ENCODE measurements around the gene ZG16. TPM values are rescaled to one million over a fixed set of nuclear protein-coding genes. Genes with fewer than 3 reads are reported as not detected.

ZG16 gene
- total and polyA plus RNA-seq, 2 experiments from 2014 or later: not detected

GRCh38 chr16:29734786-29735185, 43.3 kb upstream of the ZG16 start:
- Mint-ChIP-seq H3K27me3 (ENCODE audit: insufficient read depth, low read depth, poor library complexity) (peaks cover 23% of the 10 kb centered on the region), H3K4me3 (no peak overlapping the region), H3K27ac (no peak overlapping the region), H3K4me1 (peaks cover 4% of the 10 kb centered on the region; the same call in 1 of the 3 replicates), H3K9me3 (no peaks in the 10 kb centered on the region; the same call in 2 of the 3 replicates), H3K36me3 (ENCODE audit: low read depth) (peaks cover 83% of the 10 kb centered on the region)
- Histone ChIP-seq H3K79me2 (replicated peaks; ENCODE audit: insufficient read depth) (peaks cover 6% of the 10 kb centered on the region), H3F3A (replicated peaks; ENCODE audit: low read depth) (peaks cover 67% of the 10 kb centered on the region), H3K36me3 (ENCODE audit: insufficient read depth) (peaks cover 25% of the 10 kb centered on the region), H3K9me2 (ENCODE audit: insufficient read depth) (no peaks in the 10 kb centered on the region), H3K4me2 (no peak overlapping the region), H3K4me1 (ENCODE audit: insufficient read depth) (no peaks in the 10 kb centered on the region; the same call in 1 of the 2 replicates), H4K20me1 (replicated peaks; ENCODE audit: insufficient read depth) (peaks cover 43% of the 10 kb centered on the region), H3K27ac (ENCODE audit: low read depth) (0 out of 2 replicates have a peak overlapping the region, but pooled peaks have one; percentile 32), H2AFZ (no peak overlapping the region), H3K27me3 (ENCODE audit: insufficient read depth) (no peaks in the 10 kb centered on the region), H3K4me3 (no peak overlapping the region)
- no peak for TF ChIP-seq JUNB (IDR thresholded peaks at IDR 0.05; ENCODE audit: unreplicated experiment)
- TF ChIP-seq ZNF331 (CRISPR knock-in tag; IDR thresholded peaks at IDR 0.05; ENCODE audit: low read depth): no peak
- DNase-seq (ENCODE audit: low spot score) (no peak), ATAC-seq (no peak)

GRCh38 chr16:29736112-29736511, 41.9 kb upstream of the ZG16 start:
- peak; percentile 70 for ATAC-seq
- peaks cover 70% of the 10 kb centered on the region for H3F3A ChIP-seq (replicated peaks; ENCODE audit: low read depth)
- H3K27me3 ChIP-seq (ENCODE audit: insufficient read depth): no peaks in the 10 kb centered on the region
- H3K4me1 Mint-ChIP-seq: peaks cover 4% of the 10 kb centered on the region; the same call in 1 of the 3 replicates
- H3K9me3 Mint-ChIP-seq: no peaks in the 10 kb centered on the region; the same call in 2 of the 3 replicates
- H3K27ac Mint-ChIP-seq: no peak overlapping the region
- no peak overlapping the region for H3K4me3 Mint-ChIP-seq
- H3K79me2 ChIP-seq (replicated peaks; ENCODE audit: insufficient read depth): peaks cover 3% of the 10 kb centered on the region; the same call in 1 of the 2 replicates
- no peaks in the 10 kb centered on the region; the same call in 1 of the 2 replicates for H3K4me1 ChIP-seq (ENCODE audit: insufficient read depth)
- H3K4me2 ChIP-seq: no peak overlapping the region
- H3K36me3 ChIP-seq (ENCODE audit: insufficient read depth): peaks cover 16% of the 10 kb centered on the region
- no peaks in the 10 kb centered on the region for H3K9me2 ChIP-seq (ENCODE audit: insufficient read depth)
- TF ChIP-seq CTCF (conservative IDR thresholded peaks at IDR 0.05; ENCODE audit: low read depth in 2 of 2): peak; percentile 22 to 38; a peak in 3 of 4 replicates
- TF ChIP-seq ETS1 (IDR thresholded peaks at IDR 0.05): no peak
- TF ChIP-seq ZNF114 (CRISPR knock-in tag; IDR thresholded peaks at IDR 0.05): no peak
- TF ChIP-seq POLR2AphosphoS5 (IDR thresholded peaks at IDR 0.05; ENCODE audit: low read depth): no peak; the same call in 1 of the 2 replicates
- TF ChIP-seq JUNB (IDR thresholded peaks at IDR 0.05; ENCODE audit: unreplicated experiment): no peak
- DNase-seq (ENCODE audit: low spot score): no peak
- peaks cover 40% of the 10 kb centered on the region for H4K20me1 ChIP-seq (replicated peaks; ENCODE audit: insufficient read depth)
- peaks cover 81% of the 10 kb centered on the region for H3K36me3 Mint-ChIP-seq (ENCODE audit: low read depth)
- H3K4me3 ChIP-seq: no peak overlapping the region
- H3K27ac ChIP-seq (ENCODE audit: low read depth): 0 out of 2 replicates have a peak overlapping the region, but pooled peaks have one; percentile 66
- H3K27me3 Mint-ChIP-seq (ENCODE audit: insufficient read depth, low read depth, poor library complexity): peaks cover 30% of the 10 kb centered on the region
- no peak overlapping the region for H2AFZ ChIP-seq

- ATAC-seq (no peak), DNase-seq (ENCODE audit: low spot score) (no peak)
- H3K4me3 Mint-ChIP-seq: no peak overlapping the region
- H3K27me3 Mint-ChIP-seq (ENCODE audit: insufficient read depth, low read depth, poor library complexity): peaks cover 30% of the 10 kb centered on the region
- Histone ChIP-seq H3K9me2 (ENCODE audit: insufficient read depth) (no peaks in the 10 kb centered on the region), H3K4me3 (no peak overlapping the region), H3K27ac (ENCODE audit: low read depth) (peak overlapping the region; percentile 66; the same call in 1 of the 2 replicates), H3K4me1 (ENCODE audit: insufficient read depth) (no peaks in the 10 kb centered on the region; the same call in 1 of the 2 replicates), H3K4me2 (no peak overlapping the region), H3K27me3 (ENCODE audit: insufficient read depth) (no peaks in the 10 kb centered on the region), H3F3A (replicated peaks; ENCODE audit: low read depth) (peaks cover 75% of the 10 kb centered on the region), H4K20me1 (replicated peaks; ENCODE audit: insufficient read depth) (peaks cover 38% of the 10 kb centered on the region), H3K79me2 (replicated peaks; ENCODE audit: insufficient read depth) (peaks cover 3% of the 10 kb centered on the region; the same call in 1 of the 2 replicates), H2AFZ (no peak overlapping the region), H3K36me3 (ENCODE audit: insufficient read depth) (peaks cover 12% of the 10 kb centered on the region)
- peaks cover 4% of the 10 kb centered on the region; the same call in 1 of the 3 replicates for H3K4me1 Mint-ChIP-seq
- H3K27ac Mint-ChIP-seq: no peak overlapping the region
- H3K9me3 Mint-ChIP-seq: no peaks in the 10 kb centered on the region; the same call in 2 of the 3 replicates
- peaks cover 81% of the 10 kb centered on the region for H3K36me3 Mint-ChIP-seq (ENCODE audit: low read depth)
- TF ChIP-seq ZNF114 (CRISPR knock-in tag; IDR thresholded peaks at IDR 0.05) (no peak), STAT1 (IDR thresholded peaks at IDR 0.05; ENCODE audit: unreplicated experiment) (no peak), REST (IDR thresholded peaks at IDR 0.05; ENCODE audit: unreplicated experiment) (no peak), EZH2phosphoT487 (IDR thresholded peaks at IDR 0.05; ENCODE audit: unreplicated experiment) (no peak), CTCF (conservative IDR thresholded peaks at IDR 0.05; ENCODE audit: low read depth in 2 of 2) (no peak), ZNF331 (CRISPR knock-in tag; IDR thresholded peaks at IDR 0.05; ENCODE audit: low read depth) (no peak)
These were observed 41.3 kb upstream of the ZG16 start for GRCh38 chr16:29736764-29737163.

Data from GM23338 (cell line).